Activated CD8-positive, alpha-beta T cell treated with anti-CD3 and anti-CD28 coated beads, Interleukin-2, amount 10 ng/mL, durations not matched to agents 7 days and 5 days (primary cell): ENCODE results near the gene LCP1. TPM values are rescaled to one million over a fixed set of nuclear protein-coding genes. Genes with fewer than 3 reads are reported as not detected.

Experiments used
- ATAC-seq: fragments of 150-1000 bp; cut with Tn5 transposase; one replicate; pipeline ENCODE4 v1.10.0; 2021; ENCODE audit warnings: moderate library complexity
- CTCF ChIA-PET: fragments of 350-600 bp; sonication (Branson Sonifier 250); formaldehyde crosslinking; loops from one replicate; lab custom pipeline; 2021; ENCODE audit warnings: antibody characterized with exemption; lab: Charles Lee
- POLR2A ChIA-PET: fragments of 350-600 bp; sonication (Branson Sonifier 250); formaldehyde crosslinking; loops from one replicate; lab custom pipeline; 2021; ENCODE audit warnings: antibody characterized with exemption; lab: Charles Lee
- DNase-seq: peaks from one replicate; pipeline ENCODE4 v3.0.0-alpha.2; 2020
- H3K27ac Mint-ChIP-seq: one replicate; pipeline ENCODE4 v1.8.0; 2021; ENCODE audit warnings: mild to moderate bottlenecking, mixed read lengths
- H3K27me3 Mint-ChIP-seq: one replicate; pipeline ENCODE4 v1.8.0; 2021; ENCODE audit warnings: low read depth, mixed read lengths
- H3K36me3 Mint-ChIP-seq: one replicate; pipeline ENCODE4 v1.8.0; 2021; ENCODE audit warnings: low read depth, mixed read lengths
- H3K4me1 Mint-ChIP-seq: one replicate; pipeline ENCODE4 v1.8.0; 2021; ENCODE audit warnings: low read depth, mixed read lengths
- H3K4me3 Mint-ChIP-seq: one replicate; pipeline ENCODE4 v1.8.0; 2021; ENCODE audit warnings: mild to moderate bottlenecking, mixed read lengths
- H3K9me3 Mint-ChIP-seq: one replicate; pipeline ENCODE4 v1.8.0; 2022; ENCODE audit warnings: mixed read lengths; ENCODE audit not compliant: insufficient read depth
- total RNA-seq, 2 experiments: library from RNA; stranded (reverse); gene quantifications; one replicate each; pipeline ENCODE4 v1.2.3, GENCODE V29; 2021

Gene LCP1
- total RNA-seq, 2 experiments from 2014 or later: 1,296 to 1,321 TPM

DNA sequence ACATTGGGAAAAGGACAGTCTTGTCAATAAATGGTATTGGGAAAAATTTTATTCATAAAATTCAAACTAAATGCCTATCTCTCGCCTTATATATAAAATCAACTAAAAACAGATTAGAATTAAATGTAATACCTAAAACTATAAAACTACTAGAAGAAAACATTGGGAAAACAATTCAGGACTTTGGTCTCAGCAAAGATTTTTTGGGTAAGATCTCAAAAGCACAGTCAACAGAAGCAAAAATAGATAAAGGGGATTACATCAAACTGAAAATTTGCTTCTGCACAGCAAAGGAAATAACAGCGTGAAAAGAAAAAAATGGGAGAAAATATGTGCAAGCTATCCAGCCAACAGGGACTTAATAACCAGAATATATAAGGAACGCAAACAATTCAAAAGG is 105.2 kb downstream of the LCP1 start:
- ChIA-PET CTCF (no interaction called here), POLR2A (no interaction called here)
- peaks cover 6% of the 10 kb centered on the region for H3K9me3 Mint-ChIP-seq
- no peak overlapping the region for H3K4me3 Mint-ChIP-seq
- no peak overlapping the region for H3K27ac Mint-ChIP-seq
- DNase-seq: no peak
- ATAC-seq: no peak
- H3K4me1 Mint-ChIP-seq: peaks cover 10% of the 10 kb centered on the region
- H3K27me3 Mint-ChIP-seq: peaks cover 11% of the 10 kb centered on the region
- no peaks in the 10 kb centered on the region for H3K36me3 Mint-ChIP-seq

Other genes with a start within 250 kb of the LCP1 start
- 10 to 100 TPM; 38.9 to 42.0 TPM for gene ZC3H13, start 129.4 kb downstream of the LCP1 start, total RNA-seq
- not detected for gene CPB2, start 77.1 kb downstream of the LCP1 start, total RNA-seq
- gene LRRC63, start 29.8 kb upstream of the LCP1 start, total RNA-seq: 1 to 10 TPM; 1.7 to 2.2 TPM
- under 1 TPM in 1 of 2 experiments, not detected in 1; 0.21 TPM for gene RUBCNL, start 205.1 kb upstream of the LCP1 start, total RNA-seq